Activated naive CD8-positive, alpha-beta T cell treated with anti-CD3 and anti-CD28 coated beads, Interleukin-2, amount 10 ng/mL, durations not matched to agents 7 days and 5 days (primary cell): ENCODE data around the gene ZFAND6. TPM values are rescaled to one million over a fixed set of nuclear protein-coding genes. Genes with fewer than 3 reads are reported as not detected.
"Not testable (repeated sequence)": the region's sequence is repeated elsewhere in the genome, so short reads cannot be mapped to it uniquely, and the experiment has no call there.

Experiments
- ATAC-seq: fragments of 150-1000 bp; cut with Tn5 transposase; one replicate; pipeline ENCODE4 v1.10.0; 2021; ENCODE audit warnings: low read depth, moderate library complexity
- POLR2A ChIA-PET: fragments of 350-600 bp; sonication (Branson Sonifier 250); formaldehyde crosslinking; loops from one replicate; lab custom pipeline; 2021; ENCODE audit warnings: antibody characterized with exemption; lab: Charles Lee
- DNase-seq: peaks from one replicate; pipeline ENCODE4 v3.0.0; 2021
- H3K27ac Mint-ChIP-seq: one replicate; pipeline ENCODE4 v1.8.0; 2022; ENCODE audit warnings: mild to moderate bottlenecking, mixed read lengths
- H3K27me3 Mint-ChIP-seq: one replicate; pipeline ENCODE4 v1.8.0; 2022; ENCODE audit warnings: mild to moderate bottlenecking, moderate library complexity, mixed read lengths
- H3K36me3 Mint-ChIP-seq: one replicate; pipeline ENCODE4 v1.8.0; 2021; ENCODE audit warnings: mild to moderate bottlenecking, mixed read lengths
- H3K4me1 Mint-ChIP-seq: one replicate; pipeline ENCODE4 v1.8.0; 2021; ENCODE audit warnings: mixed read lengths
- H3K4me3 Mint-ChIP-seq: one replicate; pipeline ENCODE4 v1.8.0; 2022; ENCODE audit warnings: mild to moderate bottlenecking, moderate library complexity, mixed read lengths
- H3K9me3 Mint-ChIP-seq: one replicate; pipeline ENCODE4 v1.8.0; 2021; ENCODE audit warnings: mixed read lengths
- total RNA-seq, 2 experiments: library from RNA; stranded (reverse); gene quantifications; one replicate each; pipeline ENCODE4 v1.2.3, GENCODE V29; 2021

The ZFAND6 gene
- total RNA-seq, 2 experiments from 2014 or later: 54.9 to 58.3 TPM

- H3K4me3 Mint-ChIP-seq: no peak overlapping the region
- H3K4me1 Mint-ChIP-seq: peaks cover 2% of the 10 kb centered on the region
- no peaks in the 10 kb centered on the region for H3K9me3 Mint-ChIP-seq
- POLR2A ChIA-PET: no interaction called here
- H3K27me3 Mint-ChIP-seq: no peaks in the 10 kb centered on the region
- DNase-seq (no peak), ATAC-seq (no peak)
- H3K27ac Mint-ChIP-seq: no peak overlapping the region
- peaks cover 7% of the 10 kb centered on the region for H3K36me3 Mint-ChIP-seq
These were observed 51.4 kb downstream of the ZFAND6 start for GRCh38 chr15:80110920-80111319.

GRCh38 chr15:80114114-80114513 is 54.6 kb downstream of the ZFAND6 start:
- POLR2A ChIA-PET: no interaction called here
- DNase-seq (no peak), ATAC-seq (no peak)
- no peaks in the 10 kb centered on the region for H3K4me1 Mint-ChIP-seq
- peaks cover 4% of the 10 kb centered on the region for H3K36me3 Mint-ChIP-seq
- no peaks in the 10 kb centered on the region for H3K27me3 Mint-ChIP-seq
- H3K27ac Mint-ChIP-seq: no peak overlapping the region
- no peaks in the 10 kb centered on the region for H3K9me3 Mint-ChIP-seq
- no peak overlapping the region for H3K4me3 Mint-ChIP-seq

- Mint-ChIP-seq H3K27me3 (no peaks in the 10 kb centered on the region), H3K9me3 (no peaks in the 10 kb centered on the region), H3K27ac (no peak overlapping the region), H3K4me1 (no peaks in the 10 kb centered on the region), H3K36me3 (peaks cover 4% of the 10 kb centered on the region), H3K4me3 (no peak overlapping the region)
- no peak for DNase-seq
- no peak for ATAC-seq
- POLR2A ChIA-PET: no interaction called here
These were observed 55.5 kb downstream of the ZFAND6 start for GRCh38 chr15:80115021-80115420.

- H3K27me3 Mint-ChIP-seq: no peaks in the 10 kb centered on the region
- DNase-seq (no peak), ATAC-seq (no peak)
- peaks cover 11% of the 10 kb centered on the region for H3K36me3 Mint-ChIP-seq
- no peak overlapping the region for H3K4me3 Mint-ChIP-seq
- no peaks in the 10 kb centered on the region for H3K4me1 Mint-ChIP-seq
- H3K9me3 Mint-ChIP-seq: no peaks in the 10 kb centered on the region
- H3K27ac Mint-ChIP-seq: no peak overlapping the region
- POLR2A ChIA-PET: no interaction called here
These were observed 59.5 kb downstream of the ZFAND6 start for GRCh38 chr15:80118956-80119355.

GRCh38 chr15:80120636-80121035 is 61.2 kb downstream of the ZFAND6 start:
- Mint-ChIP-seq H3K4me1 (peaks cover under 1% of the 10 kb centered on the region), H3K36me3 (peaks cover 15% of the 10 kb centered on the region), H3K27ac (no peak overlapping the region), H3K27me3 (no peaks in the 10 kb centered on the region), H3K4me3 (no peak overlapping the region), H3K9me3 (no peaks in the 10 kb centered on the region)
- ATAC-seq: no peak
- POLR2A ChIA-PET: no interaction called here
- no peak for DNase-seq

- POLR2A ChIA-PET: no interaction called here
- DNase-seq: no peak
- no peaks in the 10 kb centered on the region for H3K9me3 Mint-ChIP-seq
These were observed 62.1 kb downstream of the ZFAND6 start for GRCh38 chr15:80121546-80121945.

GRCh38 chr15:80123034-80123433 is 63.6 kb downstream of the ZFAND6 start:
- POLR2A ChIA-PET: no interaction called here
- Mint-ChIP-seq H3K4me3 (no peak overlapping the region), H3K36me3 (peaks cover 23% of the 10 kb centered on the region), H3K27ac (no peak overlapping the region), H3K4me1 (peaks cover 7% of the 10 kb centered on the region), H3K27me3 (no peaks in the 10 kb centered on the region), H3K9me3 (no peaks in the 10 kb centered on the region)
- ATAC-seq (no peak), DNase-seq (no peak)

More at GRCh38 chr15:80121546-80121945, 62.1 kb downstream of the ZFAND6 start:
- Mint-ChIP-seq H3K27ac (no peak overlapping the region), H3K36me3 (peaks cover 23% of the 10 kb centered on the region), H3K27me3 (no peaks in the 10 kb centered on the region), H3K4me3 (no peak overlapping the region), H3K4me1 (peaks cover 7% of the 10 kb centered on the region)
- no peak for ATAC-seq

GRCh38 chr15:80127253-80127652 is 67.8 kb downstream of the ZFAND6 start:
- H3K27me3 Mint-ChIP-seq, ATAC-seq, H3K9me3 Mint-ChIP-seq, H3K4me3 Mint-ChIP-seq, DNase-seq, H3K4me1 Mint-ChIP-seq, POLR2A ChIA-PET, H3K27ac Mint-ChIP-seq: not testable (repeated sequence)
- peaks cover 29% of the 10 kb centered on the region for H3K36me3 Mint-ChIP-seq

- peaks cover 27% of the 10 kb centered on the region for H3K36me3 Mint-ChIP-seq
- H3K27ac Mint-ChIP-seq: no peak overlapping the region
- POLR2A ChIA-PET: no interaction called here
These were observed 68.4 kb downstream of the ZFAND6 start for GRCh38 chr15:80127911-80128310.

GRCh38 chr15:80132382-80132781 is 72.9 kb downstream of the ZFAND6 start:
- ATAC-seq: no peak
- POLR2A ChIA-PET: no interaction called here
- Mint-ChIP-seq H3K36me3 (peaks cover 19% of the 10 kb centered on the region), H3K4me3 (no peak overlapping the region), H3K4me1 (peaks cover 1% of the 10 kb centered on the region), H3K9me3 (no peaks in the 10 kb centered on the region), H3K27me3 (no peaks in the 10 kb centered on the region), H3K27ac (no peak overlapping the region)
- no peak for DNase-seq

More at GRCh38 chr15:80127911-80128310, 68.4 kb downstream of the ZFAND6 start:
- Mint-ChIP-seq H3K27me3 (no peaks in the 10 kb centered on the region), H3K4me1 (peaks cover 7% of the 10 kb centered on the region), H3K4me3 (no peak overlapping the region), H3K9me3 (no peaks in the 10 kb centered on the region)
- DNase-seq (no peak), ATAC-seq (no peak)

GRCh38 chr15:80136854-80137253 is 77.4 kb downstream of the ZFAND6 start:
- ATAC-seq: no peak
- no peak for DNase-seq
- Mint-ChIP-seq H3K4me3 (no peak overlapping the region), H3K27ac (no peak overlapping the region), H3K4me1 (peaks cover 3% of the 10 kb centered on the region), H3K9me3 (no peaks in the 10 kb centered on the region), H3K36me3 (peaks cover 21% of the 10 kb centered on the region), H3K27me3 (no peaks in the 10 kb centered on the region)
- POLR2A ChIA-PET: no interaction called here

GRCh38 chr15:80138961-80139360 is 79.5 kb downstream of the ZFAND6 start:
- POLR2A ChIA-PET: no interaction called here
- H3K27me3 Mint-ChIP-seq: no peaks in the 10 kb centered on the region
- peaks cover 21% of the 10 kb centered on the region for H3K36me3 Mint-ChIP-seq
- no peak overlapping the region for H3K27ac Mint-ChIP-seq
- H3K4me1 Mint-ChIP-seq: peaks cover 3% of the 10 kb centered on the region
- ATAC-seq (no peak), DNase-seq (no peak)
- no peaks in the 10 kb centered on the region for H3K9me3 Mint-ChIP-seq
- H3K4me3 Mint-ChIP-seq: no peak overlapping the region

GRCh38 chr15:80140909-80141308 is 81.4 kb downstream of the ZFAND6 start:
- ATAC-seq (no peak), DNase-seq (no peak)
- Mint-ChIP-seq H3K27me3 (peaks cover 6% of the 10 kb centered on the region), H3K4me3 (no peak overlapping the region), H3K36me3 (peaks cover 9% of the 10 kb centered on the region), H3K27ac (no peak overlapping the region), H3K9me3 (no peaks in the 10 kb centered on the region), H3K4me1 (peaks cover 2% of the 10 kb centered on the region)
- POLR2A ChIA-PET: no interaction called here

- POLR2A ChIA-PET: interaction anchor here (0.7 kb wide), 1 partner anchor 43 kb away, joined by 3 read pairs; no protein-coding TSS in a partner anchor
- DNase-seq (no peak), ATAC-seq (no peak)
- Mint-ChIP-seq H3K9me3 (no peaks in the 10 kb centered on the region), H3K4me3 (no peak overlapping the region), H3K4me1 (peaks cover 2% of the 10 kb centered on the region), H3K27ac (no peak overlapping the region), H3K36me3 (peaks cover 9% of the 10 kb centered on the region), H3K27me3 (peaks cover 6% of the 10 kb centered on the region)
These were observed 82.6 kb downstream of the ZFAND6 start for GRCh38 chr15:80141916-80142598.
